A549 (cell line): ENCODE data around the gene ARHGEF7. TPM values are rescaled to one million over a fixed set of nuclear protein-coding genes. Genes with fewer than 3 reads are reported as not detected.

Source experiments
- ATAC-seq, 2 experiments: fragments of 200-7000 bp in 1 of 2; fragments of >200 bp in 1 of 2; cut with Nextera tagmentation in 1 of 2; cut with Tn5 transposase in 1 of 2; 3 replicates each; pipeline versions ENCODE4 v1.8.0 to v1.9.1; 2018 to 2020; ENCODE audit warnings: mild to moderate bottlenecking in 1 of 2, moderate library complexity in 1 of 2
- CTCF ChIA-PET: fragments of 300-600 bp; sonication (Branson Sonifier 250); formaldehyde crosslinking; extraction: SDS; loops from one replicate; lab custom pipeline; 2021; ENCODE audit warnings: antibody characterized with exemption, inconsistent platforms; lab: Yijun Ruan, JAX
- POLR2A ChIA-PET: fragments of 350-600 bp; formaldehyde crosslinking; extraction: SDS; loops from one replicate; lab custom pipeline; 2021; ENCODE audit warnings: antibody characterized with exemption, inconsistent platforms; lab: Yijun Ruan, JAX
- DNase-seq, 2 experiments: peaks; one replicate each; pipeline versions ENCODE4 v3.0.0 to v3.0.0-alpha.2; 2011 to 2016; ENCODE audit warnings: low read depth in 1 of 2, low spot score in 1 of 2
- FAIRE-seq: peaks from 2 replicates; lab custom pipeline; 2011; peaks lifted over from hg19 to GRCh38; lab: Jason Lieb, UNC
- H3K27ac ChIP-seq, 2 experiments: fragments of >200 bp; sonication (Bioruptor Twin); formaldehyde crosslinking; 3 replicates each; pipeline ENCODE4 v1.5.1; 2016 to 2017
- H3K4me1 ChIP-seq: fragments of >200 bp; sonication (Bioruptor Twin); formaldehyde crosslinking; 3 replicates; pipeline ENCODE4 v1.6.1; 2016
- H3K4me2 ChIP-seq: fragments of >200 bp; sonication (Bioruptor Twin); formaldehyde crosslinking; 3 replicates; pipeline ENCODE4 v1.6.1; 2016
- H3K4me3 ChIP-seq: fragments of >200 bp; sonication (Bioruptor Twin); formaldehyde crosslinking; 3 replicates; pipeline ENCODE4 v1.5.1; 2016
- H3K9me3 ChIP-seq: fragments of >200 bp; sonication (Bioruptor Twin); formaldehyde crosslinking; 3 replicates; pipeline ENCODE4 v1.6.1; 2016
- BHLHE40 ChIP-seq: IDR thresholded peaks from 2 replicates; pipeline ENCODE4 v1.6.1; 2012; ENCODE audit warnings: low read depth, low read length, inconsistent platforms
- CEBPB ChIP-seq, 2 experiments: fragments of >200 bp in 1 of 2; sonication (Bioruptor Twin) in 1 of 2; formaldehyde crosslinking in 1 of 2; IDR thresholded peaks; 2 replicates each; pipeline ENCODE4 v1.6.1; 2012 to 2016
- CHD4 ChIP-seq: fragments of 200-600 bp; sonication (generic); IDR thresholded peaks from 2 replicates; pipeline ENCODE4 v1.6.1; 2016; ENCODE audit warnings: antibody characterized with exemption, mild to moderate bottlenecking, borderline replicate concordance
- EHMT2 ChIP-seq: fragments of 200-600 bp; sonication (generic); IDR thresholded peaks from 2 replicates; pipeline ENCODE4 v1.6.1; 2016; ENCODE audit warnings: antibody characterized with exemption, low read depth, mild to moderate bottlenecking, moderate library complexity
- ELK1 ChIP-seq: fragments of 150-350 bp; IDR thresholded peaks from 2 replicates; pipeline ENCODE4 v1.6.1; 2014; ENCODE audit warnings: low read depth, mild to moderate bottlenecking, low read length
- FOSL2 ChIP-seq, 2 experiments: fragments of 450-650 bp in 1 of 2; fragments of >200 bp in 1 of 2; sonication (Bioruptor Twin) in 1 of 2; formaldehyde crosslinking; IDR thresholded peaks; 2 replicates each; pipeline versions ENCODE4 v1.5.0 to v1.6.1; 2016 to 2020; ENCODE audit warnings: mild to moderate bottlenecking in 1 of 2, moderate library complexity in 1 of 2
- GATA3 ChIP-seq: IDR thresholded peaks from 2 replicates; pipeline ENCODE4 v1.6.1; 2012; ENCODE audit warnings: borderline replicate concordance
- HES2 ChIP-seq: fragments of >200 bp; sonication (Bioruptor Twin); formaldehyde crosslinking; IDR thresholded peaks from 2 replicates; pipeline ENCODE4 v1.6.1; 2016
- MAX ChIP-seq: IDR thresholded peaks from 2 replicates; pipeline ENCODE4 v1.6.1; 2012
- NFE2L2 ChIP-seq: fragments of 150-350 bp; conservative IDR thresholded peaks from 2 replicates; pipeline ENCODE4 v1.6.1; 2014; ENCODE audit warnings: low read length
- POLR2A ChIP-seq: IDR thresholded peaks from 2 replicates; pipeline ENCODE4 v1.6.1; 2012; ENCODE audit warnings: mild to moderate bottlenecking, low read length
- REST ChIP-seq: fragments of 200-600 bp; sonication (generic); IDR thresholded peaks from 2 replicates; pipeline ENCODE4 v1.6.1; 2016; ENCODE audit warnings: antibody characterized with exemption, mild to moderate bottlenecking, moderate library complexity
- RNF2 ChIP-seq: fragments of 200-600 bp; sonication (generic); IDR thresholded peaks from 2 replicates; pipeline ENCODE4 v1.6.1; 2016; ENCODE audit warnings: low read depth, mild to moderate bottlenecking, antibody characterized with exemption, moderate library complexity, borderline replicate concordance
- USF2 ChIP-seq: fragments of 450-650 bp; IDR thresholded peaks from 2 replicates; pipeline ENCODE4 v1.6.1; 2014; ENCODE audit warnings: antibody characterized with exemption
- WGBS: methylation state at CpG from one replicate; pipeline ENCODE4 v1.1.6; 2017; ENCODE audit errors: missing lambda C conversion rate; 5-methylcytosine and 5-hydroxymethylcytosine counted together
- polyA plus RNA-seq, 4 experiments: library from polyadenylated mRNA; depleted of rRNA in 3 of 4; stranded (reverse); fragments of >200 nt; fragmentation: RNase III in 1 of 4; extraction: RNeasy Plus Mini Kit Qiagen cat#74134 plus additional on column Dnase treatment in 1 of 4; gene quantifications; 2 replicates in 3 of 4; 3 replicates in 1 of 4; pipeline ENCODE4 v1.2.3, GENCODE V29; 2011 to 2017

The ARHGEF7 gene
- polyA plus RNA-seq, 2 of the 4 experiments (the other 2 are of a cell fraction), result 21.1 to 23.1 TPM

- POLR2A ChIA-PET, result no interaction called here
- Histone ChIP-seq H3K9me3 (no peaks in the 10 kb centered on the region), H3K4me2 (no peak overlapping the region), H3K27ac (no peak overlapping the region), H3K4me3 (no peak overlapping the region), H3K4me1 (peaks cover 7% of the 10 kb centered on the region; the same call in 1 of the 3 replicates)
- DNase-seq (no peak), ATAC-seq (no peak)
- TF ChIP-seq USF2, result no peak
- TF ChIP-seq FOSL2 (IDR thresholded peaks at IDR 0.05), result no peak
- TF ChIP-seq FOSL2 (CRISPR knock-in tag; IDR thresholded peaks at IDR 0.05), result no peak
- TF ChIP-seq GATA3, result no peak
- TF ChIP-seq RNF2, result no peak
- TF ChIP-seq MAX, result no peak
- TF ChIP-seq NFE2L2, result no peak
- no peak for TF ChIP-seq POLR2A
- TF ChIP-seq ELK1, result no peak
- TF ChIP-seq HES2, result no peak
- TF ChIP-seq CHD4, result no peak
- TF ChIP-seq, all 56 proteins: peak for 0
- CTCF ChIA-PET, result interaction anchor here (0.8 kb wide), 1 partner anchor 43 kb away, joined by 3 read pairs; no protein-coding TSS in a partner anchor
- 81% methylated on average over 4 of the region's 4 CpGs for WGBS
- FAIRE-seq, result no peak
Observed at GRCh38 chr13:111210091-111210490, 95.0 kb downstream of the ARHGEF7 start.

- CTCF ChIA-PET, result interaction anchor here (0.8 to 1.4 kb wide), 3 partner anchors 14 to 143 kb away, joined by 3 read pairs; no protein-coding TSS in a partner anchor
- H3K27ac ChIP-seq, result no peak overlapping the region
- TF ChIP-seq BHLHE40 (no peak), REST (no peak)
- DNase-seq, result no peak
- 77% methylated on average over 15 of the region's 15 CpGs for WGBS
- peak in 1 of 2 experiments; percentile 54; a peak in 1 of 6 replicates for ATAC-seq
- peaks cover 7% of the 10 kb centered on the region; the same call in 1 of the 3 replicates for H3K4me1 ChIP-seq
- no peaks in the 10 kb centered on the region for H3K9me3 ChIP-seq
- POLR2A ChIA-PET, result no interaction called here
- FAIRE-seq, result no peak
- H3K4me2 ChIP-seq, result no peak overlapping the region
- H3K4me3 ChIP-seq, result no peak overlapping the region
Observed at GRCh38 chr13:111210544-111211469, 95.7 kb downstream of the ARHGEF7 start.

- 93% methylated on average over 13 of the region's 13 CpGs for WGBS
- Histone ChIP-seq H3K4me1 (peaks cover 7% of the 10 kb centered on the region; the same call in 1 of the 3 replicates), H3K4me2 (no peak overlapping the region), H3K9me3 (no peaks in the 10 kb centered on the region), H3K27ac (no peak overlapping the region), H3K4me3 (no peak overlapping the region)
- TF ChIP-seq CEBPB (IDR thresholded peaks at IDR 0.05) (peak in 1 of 2 experiments; percentile 42; a peak in 1 of 4 replicates), EHMT2 (no peak)
- FAIRE-seq (no peak), DNase-seq (no peak), ATAC-seq (no peak)
- ChIA-PET POLR2A (no interaction called here), CTCF (interaction anchor here (1.0 to 1.4 kb wide), 3 partner anchors 12 to 618 kb away, joined by 3 read pairs; no protein-coding TSS in a partner anchor)
Observed at GRCh38 chr13:111211789-111212516, 96.8 kb downstream of the ARHGEF7 start.
